Chondrocyte (in vitro differentiated cells): ENCODE data around the gene UBE2L6. TPM values are rescaled to one million over a fixed set of nuclear protein-coding genes. Genes with fewer than 3 reads are reported as not detected.

ENCODE experiments used
- DNase-seq: peaks from one replicate; pipeline ENCODE4 v3.0.0; 2021; ENCODE audit warnings: mixed read lengths, low spot score
- H3K27ac Mint-ChIP-seq: one replicate; pipeline ENCODE4 v1.8.0; 2021; ENCODE audit warnings: mild to moderate bottlenecking, moderate library complexity, mixed read lengths; ENCODE audit not compliant: unreplicated experiment
- H3K27me3 Mint-ChIP-seq: 2 replicates; pipeline ENCODE4 v1.8.0; 2021; ENCODE audit warnings: low read depth, mixed read lengths
- H3K36me3 Mint-ChIP-seq: 2 replicates; pipeline ENCODE4 v1.8.0; 2021; ENCODE audit warnings: low read depth, mixed read lengths
- H3K4me1 Mint-ChIP-seq: 2 replicates; pipeline ENCODE4 v1.8.0; 2021; ENCODE audit warnings: low read depth, mild to moderate bottlenecking, mixed read lengths
- H3K4me3 Mint-ChIP-seq: one replicate; pipeline ENCODE4 v1.8.0; 2021; ENCODE audit warnings: mild to moderate bottlenecking, moderate library complexity, mixed read lengths; ENCODE audit not compliant: unreplicated experiment
- H3K9me3 Mint-ChIP-seq: 2 replicates; pipeline ENCODE4 v1.8.0; 2021; ENCODE audit warnings: low read depth, mixed read lengths
- CTCF ChIP-seq: fragments of 200-600 bp; sonication (generic); IDR thresholded peaks from 2 replicates; pipeline ENCODE4 v1.5.0; 2021; ENCODE audit warnings: antibody characterized with exemption, mild to moderate bottlenecking, moderate library complexity
- total RNA-seq: library from RNA; stranded (reverse); gene quantifications from 3 replicates; pipeline ENCODE4 v1.2.1, GENCODE V29; 2021

UBE2L6 gene
- total RNA-seq, 1 donor from 2014 or later: 8.8 TPM

- Mint-ChIP-seq H3K4me3 (no peak overlapping the region), H3K36me3 (peaks cover 2% of the 10 kb centered on the region), H3K4me1 (peaks cover under 1% of the 10 kb centered on the region), H3K9me3 (no peaks in the 10 kb centered on the region), H3K27ac (no peak overlapping the region), H3K27me3 (no peaks in the 10 kb centered on the region)
- DNase-seq: no peak
- TF ChIP-seq CTCF: no peak
These were observed 46.4 kb downstream of the UBE2L6 start for GRCh38 chr11:57521116-57521515.

GRCh38 chr11:57516061-57516443, 51.4 kb downstream of the UBE2L6 start:
- Mint-ChIP-seq H3K27ac (no peak overlapping the region), H3K27me3 (no peaks in the 10 kb centered on the region)
- no peak for DNase-seq

GRCh38 chr11:57515332-57516060, 52.0 kb downstream of the UBE2L6 start, which contains the start of gene SLC43A1:
Gene SLC43A1 (minus strand): TSS chr11:57515702. CDS start chr11:57514111, 1,591 bp downstream.
- TF ChIP-seq CTCF: peak; percentile 44
- H3K27me3 Mint-ChIP-seq: no peaks in the 10 kb centered on the region
- H3K4me3 Mint-ChIP-seq: peak within 1 kb of the TSS; percentile 95

More at GRCh38 chr11:57516061-57516443, 51.4 kb downstream of the UBE2L6 start:
- H3K4me1 Mint-ChIP-seq: peaks cover 16% of the 10 kb centered on the region
- no peak for TF ChIP-seq CTCF
- no peaks in the 10 kb centered on the region for H3K9me3 Mint-ChIP-seq
- H3K36me3 Mint-ChIP-seq: no peaks in the 10 kb centered on the region
- H3K4me3 Mint-ChIP-seq: peak overlapping the region; percentile 95

GRCh38 chr11:57514538-57515331, 52.7 kb downstream of the UBE2L6 start:
- Mint-ChIP-seq H3K27ac (no peak overlapping the region), H3K9me3 (no peaks in the 10 kb centered on the region), H3K36me3 (no peaks in the 10 kb centered on the region), H3K4me3 (peak overlapping the region; percentile 95), H3K27me3 (no peaks in the 10 kb centered on the region), H3K4me1 (peaks cover 16% of the 10 kb centered on the region)
- DNase-seq: peak; percentile 80
- TF ChIP-seq CTCF: no peak

More at GRCh38 chr11:57515332-57516060, 52.0 kb downstream of the UBE2L6 start, which contains the start of gene SLC43A1:
- H3K27ac Mint-ChIP-seq: peak within 1 kb of the TSS; percentile 85
- no peaks in the 10 kb centered on the region for H3K36me3 Mint-ChIP-seq
- peak; percentile 82 for DNase-seq
- peaks cover 16% of the 10 kb centered on the region for H3K4me1 Mint-ChIP-seq
- H3K9me3 Mint-ChIP-seq: no peaks in the 10 kb centered on the region

GRCh38 chr11:57513911-57514537, 53.4 kb downstream of the UBE2L6 start:
- no peaks in the 10 kb centered on the region for H3K9me3 Mint-ChIP-seq
- H3K36me3 Mint-ChIP-seq: no peaks in the 10 kb centered on the region
- H3K27ac Mint-ChIP-seq: no peak overlapping the region
- TF ChIP-seq CTCF: no peak
- peak; percentile 65 for DNase-seq
- peaks cover 16% of the 10 kb centered on the region for H3K4me1 Mint-ChIP-seq
- no peaks in the 10 kb centered on the region for H3K27me3 Mint-ChIP-seq
- H3K4me3 Mint-ChIP-seq: peak overlapping the region; percentile 95
